Measurements from ENCODE around the gene DYTN. TPM values are rescaled to one million over a fixed set of nuclear protein-coding genes. Genes with fewer than 3 reads are reported as not detected.

Gene DYTN, protein sequence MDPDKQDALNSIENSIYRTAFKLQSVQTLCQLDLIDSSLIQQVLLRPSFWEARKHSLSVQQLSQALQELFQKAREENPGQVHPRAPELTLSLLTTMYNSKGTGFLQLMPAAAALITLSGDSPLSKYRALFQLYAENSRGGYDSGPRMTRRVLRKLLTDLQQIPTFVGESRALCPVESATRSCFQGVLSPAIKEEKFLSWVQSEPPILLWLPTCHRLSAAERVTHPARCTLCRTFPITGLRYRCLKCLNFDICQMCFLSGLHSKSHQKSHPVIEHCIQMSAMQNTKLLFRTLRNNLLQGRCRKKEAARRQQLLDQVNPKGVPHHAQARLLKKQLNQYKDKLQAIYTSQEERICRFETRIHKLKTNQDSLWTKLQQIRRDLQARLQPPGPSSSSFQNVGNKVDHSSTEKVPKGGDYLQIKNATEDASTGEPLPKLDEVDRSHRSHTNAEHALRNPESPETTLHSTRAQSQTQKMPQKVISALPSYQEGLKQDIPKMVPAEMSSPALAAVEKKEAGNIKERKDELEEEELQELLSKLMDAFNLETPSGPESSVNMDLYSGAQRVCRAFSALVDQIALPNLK
- total RNA-seq = not detected

GRCh38 chr2:206718296-206718695 lies at the start of gene DYTN:
DYTN (minus strand) TSS chr2:206718396; CDS start chr2:206718279, 117 bp downstream.
- Histone ChIP-seq H3K27ac (no peak within 1 kb of the TSS), H3K36me3 (no peaks in the 10 kb centered on the region), H3K9me3 (no peaks in the 10 kb centered on the region), H3K4me3 (no peak within 1 kb of the TSS), H3K4me1 (no peaks in the 10 kb centered on the region), H3K27me3 (no peaks in the 10 kb centered on the region)
- no peak for TF ChIP-seq CTCF (IDR thresholded peaks at IDR 0.05)
- intact Hi-C loops (cut with DNase I) = no loop called here
- DNase-seq (ENCODE audit: low spot score in 2 of 2) = no peak

GRCh38 chr2:206766057-206766930 lies 48.1 kb upstream of the DYTN start:
- TF ChIP-seq CTCF (IDR thresholded peaks at IDR 0.05) = no peak
- H3K36me3 ChIP-seq = peaks cover 2 to 10% of the 10 kb centered on the region in 2 donors
- H3K27ac ChIP-seq = peak overlapping the region; percentile 85 to 90
- H3K27me3 ChIP-seq = no peaks in the 10 kb centered on the region
- intact Hi-C loops (cut with DNase I) = loop anchor here (5.0 to 10.0 kb wide), 3 partner anchors 201 to 1006 kb away; partner anchors contain the start of gene METTL21A
- H3K9me3 ChIP-seq = no peaks in the 10 kb centered on the region
- peak overlapping the region; percentile 85 to 92 for H3K4me3 ChIP-seq
- H3K4me1 ChIP-seq = peaks cover 5 to 24% of the 10 kb centered on the region in 2 donors
- no peak for DNase-seq (ENCODE audit: low spot score in 2 of 2)

GRCh38 chr2:206765242-206766056 lies 47.3 kb upstream of the DYTN start, which contains the start of the genes FASTKD2 and MDH1B:
FASTKD2 (plus strand) TSS chr2:206765606; CDS start chr2:206766694, 1,088 bp downstream.
MDH1B (minus strand) TSS chr2:206765328; CDS start chr2:206765271, 57 bp downstream.
- DNase-seq (ENCODE audit: low spot score in 2 of 2) = peak; percentile 77 to 97
- H3K27ac ChIP-seq = peak within 1 kb of the TSS; percentile 85 to 90
- peaks cover 5 to 24% of the 10 kb centered on the region in 2 donors for H3K4me1 ChIP-seq
- no peaks in the 10 kb centered on the region for H3K9me3 ChIP-seq
- H3K4me3 ChIP-seq = peak within 1 kb of the TSS; percentile 85 to 92
- intact Hi-C loops (cut with DNase I) = loop anchor here (2.0 to 10.0 kb wide), 4 partner anchors 202 to 1007 kb away; partner anchors contain the start of genes CCNYL1 and METTL21A
- no peak for TF ChIP-seq CTCF (IDR thresholded peaks at IDR 0.05)
- peaks cover 0 to 4% of the 10 kb centered on the region in 2 donors for H3K36me3 ChIP-seq
- H3K27me3 ChIP-seq = no peaks in the 10 kb centered on the region

- peak overlapping the region; percentile 85 to 92 for H3K4me3 ChIP-seq
- no peaks in the 10 kb centered on the region for H3K27me3 ChIP-seq
- no peaks in the 10 kb centered on the region for H3K9me3 ChIP-seq
- peaks cover 5 to 24% of the 10 kb centered on the region in 2 donors for H3K4me1 ChIP-seq
- no peaks in the 10 kb centered on the region for H3K36me3 ChIP-seq
- no peak for DNase-seq (ENCODE audit: low spot score in 2 of 2)
- TF ChIP-seq CTCF (IDR thresholded peaks at IDR 0.05) = no peak
- peak overlapping the region; percentile 85 to 90 for H3K27ac ChIP-seq
- intact Hi-C loops (cut with DNase I) = loop anchor here (2.0 to 10.0 kb wide), 5 partner anchors 203 to 1488 kb away; partner anchors contain the start of genes CCNYL1 and METTL21A
These were observed 46.6 kb upstream of the DYTN start for GRCh38 chr2:206764673-206765241.

Measured in ascending aorta (tissue), 2 donors.